Breast epithelium (tissue), 4 donors: ENCODE measurements around the gene TMEM255B. TPM values are rescaled to one million over a fixed set of nuclear protein-coding genes. Genes with fewer than 3 reads are reported as not detected.

Experiments
- DNase-seq, 2 donors: peaks; one replicate each; pipeline ENCODE4 v3.0.0-alpha.2; 2019; ENCODE audit warnings: low spot score in 2 of 2
- H3K27ac ChIP-seq, 2 donors: fragments of 200-600 bp; sonication (generic) in 1 of 2; one replicate each; pipeline ENCODE4 v1.5.1; 2016 to 2019; ENCODE audit warnings: mild to moderate bottlenecking in 1 of 2
- H3K27me3 ChIP-seq, 2 donors: fragments of 200-600 bp; sonication (generic) in 1 of 2; one replicate each; pipeline versions ENCODE4 v1.5.1 to v1.6.0; 2017 to 2019; ENCODE audit warnings: control low read depth in 1 of 2, mild to moderate bottlenecking in 1 of 2
- H3K36me3 ChIP-seq: fragments of 200-600 bp; one replicate; pipeline ENCODE4 v1.5.1; 2019
- H3K4me1 ChIP-seq, 2 donors: fragments of 200-600 bp; sonication (generic); one replicate each; pipeline ENCODE4 v1.5.1; 2016 to 2019; ENCODE audit warnings: control low read depth in 1 of 2
- H3K4me3 ChIP-seq, 3 donors: fragments of 200-600 bp; sonication (generic); 1 replicate in 2 of 3; 2 replicates in 1 of 3; pipeline ENCODE4 v1.5.1; 2016 to 2019; ENCODE audit warnings: mild to moderate bottlenecking in 3 of 3, moderate library complexity in 2 of 3
- H3K9me3 ChIP-seq, 2 donors: fragments of 200-600 bp; sonication (generic) in 1 of 2; one replicate each; pipeline ENCODE4 v1.5.1; 2016 to 2019; ENCODE audit warnings: control low read depth in 1 of 2
- CTCF ChIP-seq, 3 donors: fragments of 450-650 bp; IDR thresholded peaks; one replicate each; pipeline ENCODE4 v1.5.1; 2016 to 2017; ENCODE audit warnings: antibody characterized with exemption in 3 of 3, mild to moderate bottlenecking in 3 of 3, moderate library complexity in 3 of 3
- POLR2A ChIP-seq: fragments of 450-650 bp; IDR thresholded peaks from one replicate; pipeline ENCODE4 v1.6.1; 2016; ENCODE audit warnings: antibody characterized with exemption, mild to moderate bottlenecking, moderate library complexity
- POLR2AphosphoS5 ChIP-seq, 3 donors: sonication (generic); formaldehyde crosslinking; IDR thresholded peaks; one replicate each; pipeline ENCODE4 v1.6.1; 2017; ENCODE audit warnings: antibody characterized with exemption in 3 of 3
- intact Hi-C: fragments of 100-400 bp; cut with DNase I; formaldehyde crosslinking; loops from one replicate; pipeline ENCODE4 v1.15.1; 2023; ENCODE audit warnings: low total_unique reads
- total RNA-seq, 3 donors: library from RNA; depleted of rRNA; stranded (reverse); fragments of >200 nt; gene quantifications; one replicate each; pipeline ENCODE4 v1.1.0, GENCODE V29; 2016

The TMEM255B gene
- total RNA-seq, 3 donors from 2014 or later = 2.3 to 11.8 (median 5.2) TPM

- intact Hi-C loops = no loop called here
- TF ChIP-seq POLR2A (no peak), POLR2AphosphoS5 (IDR thresholded peaks at IDR 0.05) (no peak), CTCF (IDR thresholded peaks at IDR 0.05) (no peak)
- Histone ChIP-seq H3K4me3 (no peak overlapping the region), H3K9me3 (no peaks in the 10 kb centered on the region), H3K36me3 (no peaks in the 10 kb centered on the region), H3K27ac (no peak overlapping the region), H3K27me3 (peaks cover 0 to 8% of the 10 kb centered on the region in 2 donors), H3K4me1 (no peaks in the 10 kb centered on the region)
- no peak for DNase-seq
These were observed 23.4 kb downstream of the TMEM255B start for GRCh38 chr13:113782472-113782871.

- Histone ChIP-seq H3K9me3 (no peaks in the 10 kb centered on the region), H3K36me3 (no peaks in the 10 kb centered on the region), H3K27me3 (no peaks in the 10 kb centered on the region), H3K4me3 (no peak overlapping the region), H3K27ac (no peak overlapping the region), H3K4me1 (no peaks in the 10 kb centered on the region)
- no peak for DNase-seq
- intact Hi-C loops = no loop called here
- TF ChIP-seq POLR2AphosphoS5 (IDR thresholded peaks at IDR 0.05) (no peak), CTCF (IDR thresholded peaks at IDR 0.05) (no peak), POLR2A (no peak)
These were observed 24.3 kb downstream of the TMEM255B start for GRCh38 chr13:113783200-113783881.

GRCh38 chr13:113783966-113784644, 25.1 kb downstream of the TMEM255B start:
- Histone ChIP-seq H3K27ac (no peak overlapping the region), H3K4me3 (no peak overlapping the region), H3K36me3 (no peaks in the 10 kb centered on the region), H3K27me3 (no peaks in the 10 kb centered on the region), H3K9me3 (no peaks in the 10 kb centered on the region), H3K4me1 (no peaks in the 10 kb centered on the region)
- intact Hi-C loops = no loop called here
- TF ChIP-seq CTCF (IDR thresholded peaks at IDR 0.05) (no peak), POLR2A (no peak), POLR2AphosphoS5 (IDR thresholded peaks at IDR 0.05) (no peak)
- DNase-seq = no peak

- Histone ChIP-seq H3K4me1 (no peaks in the 10 kb centered on the region), H3K9me3 (no peaks in the 10 kb centered on the region), H3K4me3 (no peak overlapping the region), H3K36me3 (no peaks in the 10 kb centered on the region), H3K27ac (no peak overlapping the region), H3K27me3 (no peaks in the 10 kb centered on the region)
- no peak for TF ChIP-seq POLR2AphosphoS5 (IDR thresholded peaks at IDR 0.05)
- TF ChIP-seq CTCF (IDR thresholded peaks at IDR 0.05) = no peak
- TF ChIP-seq POLR2A = no peak
- DNase-seq = no peak
- intact Hi-C loops = no loop called here
These were observed 25.6 kb downstream of the TMEM255B start for GRCh38 chr13:113784645-113785024.
